IMR-90 (cell line): ENCODE measurements around the gene PPP2R1A. TPM values are rescaled to one million over a fixed set of nuclear protein-coding genes. Genes with fewer than 3 reads are reported as not detected.

Experiments
- ATAC-seq: fragments of 200-7000 bp; cut with Tn5 transposase; 2 replicates; pipeline ENCODE4 v1.9.1; 2020; ENCODE audit warnings: low read depth, mild to moderate bottlenecking, moderate library complexity
- BruUV-seq: library from RNA; stranded (reverse); fragments of 400-500 nt; replicated peaks from 2 replicates; lab custom pipeline; 2021; lab: Mats Ljungman, UMichigan
- CTCF ChIA-PET: fragments of 300-600 bp; formaldehyde crosslinking; extraction: SDS; loops from one replicate; lab custom pipeline; 2021; ENCODE audit warnings: antibody characterized with exemption; lab: Yijun Ruan, JAX
- POLR2A ChIA-PET: fragments of 300-600 bp; sonication (Branson Sonifier 250); formaldehyde crosslinking; loops from one replicate; lab custom pipeline; 2022; ENCODE audit warnings: antibody characterized with exemption; ENCODE audit not compliant: unreplicated experiment; lab: Charles Lee
- DNase-seq: peaks from one replicate; pipeline ENCODE4 v3.0.0; 2013
- H2AFZ ChIP-seq: replicated peaks from 2 replicates; pipeline ENCODE3; 2013; ENCODE audit warnings: low read length, mild to moderate bottlenecking; ENCODE audit not compliant: poor library complexity
- H2AK5ac ChIP-seq: 2 replicates; pipeline ENCODE4 v1.6.1; 2013; ENCODE audit warnings: low read depth, low read length, inconsistent platforms
- H2AK9ac ChIP-seq: replicated peaks from 2 replicates; pipeline ENCODE3; 2013; ENCODE audit warnings: mild to moderate bottlenecking, low read depth, low read length, moderate library complexity; ENCODE audit not compliant: poor library complexity
- H2BK120ac ChIP-seq: 2 replicates; pipeline ENCODE4 v1.6.1; 2013; ENCODE audit warnings: low read depth, low read length, inconsistent platforms
- H2BK15ac ChIP-seq: 3 replicates; pipeline ENCODE4 v1.6.1; 2013; ENCODE audit warnings: low read depth, low read length, inconsistent platforms
- H2BK20ac ChIP-seq: 2 replicates; pipeline ENCODE4 v1.6.1; 2013; ENCODE audit warnings: low read depth, mild to moderate bottlenecking, inconsistent platforms, low read length, moderate library complexity
- H2BK5ac ChIP-seq: 2 replicates; pipeline ENCODE4 v1.6.1; 2013; ENCODE audit warnings: mild to moderate bottlenecking, low read depth, low read length, inconsistent platforms; ENCODE audit not compliant: poor library complexity, severe bottlenecking
- H3K14ac ChIP-seq: replicated peaks from 2 replicates; pipeline ENCODE4 v1.6.1; 2013; ENCODE audit warnings: low read depth, low read length, inconsistent platforms
- H3K18ac ChIP-seq: 2 replicates; pipeline ENCODE4 v1.6.1; 2013; ENCODE audit warnings: low read depth, low read length, control low read depth
- H3K23ac ChIP-seq: 2 replicates; pipeline ENCODE4 v1.6.1; 2013; ENCODE audit warnings: low read depth, low read length, inconsistent platforms
- H3K27ac ChIP-seq: 2 replicates; pipeline ENCODE4 v1.5.1; 2013; ENCODE audit warnings: mild to moderate bottlenecking, control low read depth, low read length; ENCODE audit not compliant: insufficient read depth
- H3K27me3 ChIP-seq: 2 replicates; pipeline ENCODE4 v1.6.1; 2013; ENCODE audit warnings: low read length; ENCODE audit not compliant: control insufficient read depth, insufficient read depth
- H3K36me3 ChIP-seq: 2 replicates; pipeline ENCODE4 v1.6.1; 2013; ENCODE audit warnings: low read length, mixed read lengths; ENCODE audit not compliant: control insufficient read depth, insufficient read depth
- H3K4ac ChIP-seq: 2 replicates; pipeline ENCODE4 v1.6.1; 2013; ENCODE audit warnings: low read depth, low read length, inconsistent platforms
- H3K4me1 ChIP-seq: 2 replicates; pipeline ENCODE4 v1.6.1; 2013; ENCODE audit warnings: low read length, mixed read lengths; ENCODE audit not compliant: control insufficient read depth, insufficient read depth
- H3K4me2 ChIP-seq: 2 replicates; pipeline ENCODE4 v1.6.1; 2013; ENCODE audit warnings: low read depth, mild to moderate bottlenecking, control low read depth, low read length, moderate library complexity
- H3K4me3 ChIP-seq: 2 replicates; pipeline ENCODE4 v1.5.1; 2013; ENCODE audit warnings: low read depth, mild to moderate bottlenecking, control low read depth, low read length, moderate library complexity; ENCODE audit not compliant: insufficient read depth
- H3K56ac ChIP-seq: 2 replicates; pipeline ENCODE4 v1.6.1; 2013; ENCODE audit warnings: low read length, inconsistent platforms; ENCODE audit not compliant: insufficient read depth; ENCODE audit errors: extremely low read depth
- H3K79me1 ChIP-seq, 2 experiments: 2 replicates each; pipeline ENCODE4 v1.6.1; 2013; ENCODE audit warnings: low read length in 2 of 2, inconsistent platforms in 1 of 2, low read depth in 1 of 2
- H3K9ac ChIP-seq: 2 replicates; pipeline ENCODE4 v1.6.1; 2013; ENCODE audit warnings: low read depth, low read length, control low read depth
- H3K9me1 ChIP-seq: 2 replicates; pipeline ENCODE4 v1.6.1; 2013; ENCODE audit warnings: low read length, inconsistent platforms; ENCODE audit not compliant: insufficient read depth
- H3K9me3 ChIP-seq: 2 replicates; pipeline ENCODE4 v1.6.1; 2013; ENCODE audit warnings: low read length; ENCODE audit not compliant: control insufficient read depth, insufficient read depth
- H4K20me1 ChIP-seq: 2 replicates; pipeline ENCODE4 v1.6.1; 2013; ENCODE audit warnings: low read length, inconsistent platforms; ENCODE audit not compliant: insufficient read depth
- H4K5ac ChIP-seq: 2 replicates; pipeline ENCODE4 v1.6.1; 2013; ENCODE audit warnings: mild to moderate bottlenecking, low read depth, low read length, control low read depth
- H4K8ac ChIP-seq, 2 experiments: 2 replicates each; pipeline ENCODE4 v1.6.1; 2013; ENCODE audit warnings: low read depth in 2 of 2, low read length in 2 of 2, control low read depth in 1 of 2, inconsistent platforms in 1 of 2
- H4K91ac ChIP-seq: 2 replicates; pipeline ENCODE4 v1.6.1; 2013; ENCODE audit warnings: low read depth, low read length, inconsistent platforms; ENCODE audit not compliant: insufficient read depth
- BHLHE40 ChIP-seq: fragments of 150-350 bp; IDR thresholded peaks from 2 replicates; pipeline ENCODE4 v1.6.1; 2016; ENCODE audit warnings: mild to moderate bottlenecking, low read depth, low read length
- CEBPB ChIP-seq: IDR thresholded peaks from 2 replicates; pipeline ENCODE4 v1.6.1; 2012; ENCODE audit warnings: low read depth, low read length, improper control_type of control experiment
- CHD1 ChIP-seq: IDR thresholded peaks from 2 replicates; pipeline ENCODE4 v1.6.1; 2012; ENCODE audit warnings: low read depth, low read length, improper control_type of control experiment
- MAFK ChIP-seq: IDR thresholded peaks from 2 replicates; pipeline ENCODE4 v1.6.1; 2012; ENCODE audit warnings: low read depth, low read length, improper control_type of control experiment
- MXI1 ChIP-seq: IDR thresholded peaks from 2 replicates; pipeline ENCODE4 v1.6.1; 2012; ENCODE audit warnings: low read depth, mild to moderate bottlenecking, low read length, moderate library complexity, borderline replicate concordance
- POLR2A ChIP-seq: IDR thresholded peaks from 2 replicates; pipeline ENCODE4 v1.6.1; 2012; ENCODE audit warnings: mild to moderate bottlenecking, low read depth, low read length
- RCOR1 ChIP-seq: IDR thresholded peaks from 2 replicates; pipeline ENCODE4 v1.6.1; 2012; ENCODE audit warnings: mild to moderate bottlenecking, low read length, improper control_type of control experiment; ENCODE audit not compliant: insufficient replicate concordance
- WGBS, 2 experiments: methylation state at CpG; one replicate each; pipeline versions ENCODE4 v1.1.5 to v1.1.7; 2013; ENCODE audit warnings: missing lambda C conversion rate in 2 of 2; ENCODE audit not compliant: insufficient read length in 1 of 2; ENCODE audit errors: extremely low coverage in 2 of 2; 5-methylcytosine and 5-hydroxymethylcytosine counted together
- dilution Hi-C: fragments of 300-500 bp; cut with HindIII; formaldehyde crosslinking; loops from one replicate; pipeline ENCODE4 v1.14.3; 2018; ENCODE audit warnings: low sequenced_read_pairs; ENCODE audit not compliant: unreplicated experiment
- in situ Hi-C: fragments of 300-500 bp; cut with MboI; formaldehyde crosslinking; loops from 3 replicates; pipeline ENCODE4 v1.14.3; 2019; ENCODE audit warnings: low sequenced_read_pairs, inconsistent platforms, mixed read lengths
- intact Hi-C: fragments of 100-400 bp; cut with micrococcal nuclease; formaldehyde crosslinking; loops from 2 replicates; pipeline ENCODE4 v1.10.0; 2022
- polyA plus RNA-seq, 3 experiments: library from polyadenylated mRNA; depleted of rRNA; stranded (reverse); fragments of >200 nt; gene quantifications; 2 replicates each; pipeline ENCODE4 v1.2.3, GENCODE V29; 2012; ENCODE audit warnings: low replicate concordance in 1 of 3
- total RNA-seq: library from RNA; depleted of rRNA; stranded (reverse); fragments of >200 nt; gene quantifications from 2 replicates; pipeline ENCODE4 v1.2.3, GENCODE V29; 2012

The PPP2R1A gene
- total and polyA plus RNA-seq, 2 of the 4 experiments (the other 2 are of a cell fraction) = 173 to 250 TPM

DNA sequence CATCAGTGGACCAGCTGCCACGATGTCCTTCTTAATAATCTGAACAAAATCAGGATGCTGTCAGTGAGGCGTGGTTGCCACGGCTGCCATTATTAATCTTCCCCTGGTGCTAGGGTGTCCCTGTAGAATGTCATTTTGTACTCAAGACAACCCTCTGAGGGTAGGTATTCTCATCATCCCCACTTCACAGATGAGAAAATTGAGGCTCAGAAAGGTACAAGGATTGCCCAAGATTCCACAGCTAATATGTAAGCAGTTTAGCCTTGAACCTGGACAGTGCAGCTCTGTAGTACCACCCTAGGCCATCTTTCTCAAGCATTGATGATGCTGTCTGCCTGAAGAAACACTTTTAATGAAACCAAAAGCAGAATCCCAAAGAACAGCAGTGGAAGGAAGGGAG, 8.1 kb downstream of the PPP2R1A start:
- no TSS peak for BruUV-seq
- H3K79me1 ChIP-seq = peaks cover 44 to 85% of the 10 kb centered on the region in 2 experiments
- H4K91ac ChIP-seq = no peak overlapping the region
- H3K56ac ChIP-seq = no peak overlapping the region
- H3K36me3 ChIP-seq = peaks cover 62% of the 10 kb centered on the region
- H3K4me1 ChIP-seq = peaks cover 23% of the 10 kb centered on the region
- no peak overlapping the region for H2BK15ac ChIP-seq
- H3K4me2 ChIP-seq = no peak overlapping the region
- H4K5ac ChIP-seq = no peak overlapping the region
- no peaks in the 10 kb centered on the region for H3K27me3 ChIP-seq
- ChIA-PET POLR2A (no interaction called here), CTCF (no interaction called here)
- no peak overlapping the region for H2BK120ac ChIP-seq
- no peak overlapping the region for H2AFZ ChIP-seq
- no peak overlapping the region for H3K4ac ChIP-seq
- no peak for ATAC-seq
- no peak overlapping the region for H2BK20ac ChIP-seq
- H4K20me1 ChIP-seq = peaks cover 78% of the 10 kb centered on the region
- DNase-seq = no peak
- H3K27ac ChIP-seq = peak overlapping the region; percentile 36; the same call in 1 of the 2 replicates
- no peak overlapping the region for H4K8ac ChIP-seq
- H3K14ac ChIP-seq = no peak overlapping the region
- dilution Hi-C loops = no loop called here
- no peak overlapping the region for H3K18ac ChIP-seq
- peaks cover 20% of the 10 kb centered on the region for H3K9me1 ChIP-seq
- no peak overlapping the region for H3K4me3 ChIP-seq
- TF ChIP-seq RCOR1 (no peak), CHD1 (no peak), MXI1 (no peak), POLR2A (no peak), CEBPB (no peak), MAFK (no peak), BHLHE40 (no peak)
- intact Hi-C loops = no loop called here
- H3K9me3 ChIP-seq = no peaks in the 10 kb centered on the region
- H2BK5ac ChIP-seq = no peak overlapping the region
- H3K9ac ChIP-seq = no peak overlapping the region
- H2AK5ac ChIP-seq = 0 out of 2 replicates have a peak overlapping the region, but pooled peaks have one; percentile 2
- in situ Hi-C loops = no loop called here
- no peak overlapping the region for H2AK9ac ChIP-seq
- WGBS, 2 experiments = 100% methylated on average over 1 of the region's 3 CpGs; no CpG with 5 or more reads in 1 of the 2 experiments
- no peak overlapping the region for H3K23ac ChIP-seq
